22Rv1 (cell line): ENCODE measurements around the gene VWA8.

Experiments
- ZFX ChIP-seq: fragments of 450-650 bp; IDR thresholded peaks from 2 replicates; pipeline ENCODE4 v1.6.1; 2017; ENCODE audit warnings: antibody characterized with exemption, borderline replicate concordance
- TF ChIP-seq, protein P1 (sequence below): fragments of 450-650 bp; IDR thresholded peaks from 2 replicates; pipeline ENCODE4 v1.5.1; 2017; ENCODE audit warnings: mild to moderate bottlenecking

DNA sequence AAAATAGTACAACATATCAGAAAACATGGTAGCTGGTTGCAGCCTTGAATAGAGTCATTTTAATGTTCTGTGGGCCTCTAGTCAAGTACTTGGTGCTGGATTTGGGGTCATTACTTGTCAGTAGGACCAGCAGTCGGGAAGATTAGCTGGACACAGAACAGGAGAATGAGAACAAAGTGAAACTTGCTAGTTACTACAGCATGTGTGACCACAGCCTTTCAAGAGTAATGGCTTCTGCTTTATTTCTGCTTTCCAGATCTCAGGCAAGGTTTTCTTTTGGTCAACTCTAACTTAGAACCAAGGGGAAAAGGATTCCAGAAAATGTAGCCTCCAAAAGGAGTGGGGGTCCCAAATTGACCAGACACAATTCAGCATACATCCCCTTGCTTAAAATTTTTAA lies 17.1 kb upstream of the VWA8 start:
- TF ChIP-seq ZFX, result no peak
- TF ChIP-seq, protein P1, sequence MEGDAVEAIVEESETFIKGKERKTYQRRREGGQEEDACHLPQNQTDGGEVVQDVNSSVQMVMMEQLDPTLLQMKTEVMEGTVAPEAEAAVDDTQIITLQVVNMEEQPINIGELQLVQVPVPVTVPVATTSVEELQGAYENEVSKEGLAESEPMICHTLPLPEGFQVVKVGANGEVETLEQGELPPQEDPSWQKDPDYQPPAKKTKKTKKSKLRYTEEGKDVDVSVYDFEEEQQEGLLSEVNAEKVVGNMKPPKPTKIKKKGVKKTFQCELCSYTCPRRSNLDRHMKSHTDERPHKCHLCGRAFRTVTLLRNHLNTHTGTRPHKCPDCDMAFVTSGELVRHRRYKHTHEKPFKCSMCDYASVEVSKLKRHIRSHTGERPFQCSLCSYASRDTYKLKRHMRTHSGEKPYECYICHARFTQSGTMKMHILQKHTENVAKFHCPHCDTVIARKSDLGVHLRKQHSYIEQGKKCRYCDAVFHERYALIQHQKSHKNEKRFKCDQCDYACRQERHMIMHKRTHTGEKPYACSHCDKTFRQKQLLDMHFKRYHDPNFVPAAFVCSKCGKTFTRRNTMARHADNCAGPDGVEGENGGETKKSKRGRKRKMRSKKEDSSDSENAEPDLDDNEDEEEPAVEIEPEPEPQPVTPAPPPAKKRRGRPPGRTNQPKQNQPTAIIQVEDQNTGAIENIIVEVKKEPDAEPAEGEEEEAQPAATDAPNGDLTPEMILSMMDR, result no peak
